Bronchial epithelial cell (primary cell): Measurements from ENCODE around the gene GAN. TPM values are rescaled to one million over a fixed set of nuclear protein-coding genes. Genes with fewer than 3 reads are reported as not detected.

Experiments used
- DNase-seq: peaks from one replicate; pipeline ENCODE4 v3.0.0-alpha.2; 2010; ENCODE audit warnings: low read depth
- FAIRE-seq: peaks from 2 replicates; lab custom pipeline; 2011; peaks lifted over from hg19 to GRCh38; lab: Jason Lieb, UNC
- H3K27me3 ChIP-seq: 2 replicates; pipeline ENCODE4 v1.5.1; 2011; ENCODE audit warnings: low read length; ENCODE audit not compliant: control insufficient read depth, insufficient read depth
- H3K36me3 ChIP-seq: 2 replicates; pipeline ENCODE4 v1.5.1; 2011; ENCODE audit warnings: low read length; ENCODE audit not compliant: control insufficient read depth, insufficient read depth
- H3K4me3 ChIP-seq: 2 replicates; pipeline ENCODE4 v1.5.1; 2011; ENCODE audit warnings: mild to moderate bottlenecking, low read depth, low read length, control low read depth
- total RNA-seq: library from RNA; depleted of rRNA; stranded (reverse); fragments of >200 nt; gene quantifications from 2 replicates; pipeline ENCODE4 v1.2.1, GENCODE V29; 2014
- TF ChIP-seq, protein P1 (sequence below): IDR thresholded peaks from 2 replicates; pipeline ENCODE4 v1.5.1; 2011; ENCODE audit warnings: mild to moderate bottlenecking, moderate library complexity, low read length, control low read depth, inconsistent platforms; ENCODE audit not compliant: insufficient read depth, severe bottlenecking

The GAN gene
- total RNA-seq, 1 donor from 2014 or later = 13.7 TPM

DNA sequence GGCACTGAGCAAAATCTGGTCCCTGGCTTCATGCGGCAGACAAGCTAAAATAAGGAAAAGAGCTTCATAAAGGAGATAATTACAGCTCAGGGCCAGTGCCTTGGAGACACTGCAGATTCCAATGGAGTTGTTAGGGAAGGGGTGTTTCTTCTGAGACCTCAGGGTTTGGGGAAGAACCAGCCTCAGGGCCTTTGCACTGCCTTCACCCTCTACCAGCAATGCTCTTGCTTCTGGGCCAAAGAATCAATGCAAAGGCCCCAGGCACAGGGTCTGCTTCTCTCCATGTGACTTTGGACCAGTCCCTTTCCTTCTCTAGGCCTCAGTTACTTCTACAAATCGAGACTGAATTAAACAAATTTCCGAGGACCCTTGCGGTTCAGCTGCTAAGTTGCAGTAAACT lies 36.2 kb upstream of the GAN start:
- no peaks in the 10 kb centered on the region for H3K27me3 ChIP-seq
- FAIRE-seq (no peak), DNase-seq (no peak)
- TF ChIP-seq, protein P1, sequence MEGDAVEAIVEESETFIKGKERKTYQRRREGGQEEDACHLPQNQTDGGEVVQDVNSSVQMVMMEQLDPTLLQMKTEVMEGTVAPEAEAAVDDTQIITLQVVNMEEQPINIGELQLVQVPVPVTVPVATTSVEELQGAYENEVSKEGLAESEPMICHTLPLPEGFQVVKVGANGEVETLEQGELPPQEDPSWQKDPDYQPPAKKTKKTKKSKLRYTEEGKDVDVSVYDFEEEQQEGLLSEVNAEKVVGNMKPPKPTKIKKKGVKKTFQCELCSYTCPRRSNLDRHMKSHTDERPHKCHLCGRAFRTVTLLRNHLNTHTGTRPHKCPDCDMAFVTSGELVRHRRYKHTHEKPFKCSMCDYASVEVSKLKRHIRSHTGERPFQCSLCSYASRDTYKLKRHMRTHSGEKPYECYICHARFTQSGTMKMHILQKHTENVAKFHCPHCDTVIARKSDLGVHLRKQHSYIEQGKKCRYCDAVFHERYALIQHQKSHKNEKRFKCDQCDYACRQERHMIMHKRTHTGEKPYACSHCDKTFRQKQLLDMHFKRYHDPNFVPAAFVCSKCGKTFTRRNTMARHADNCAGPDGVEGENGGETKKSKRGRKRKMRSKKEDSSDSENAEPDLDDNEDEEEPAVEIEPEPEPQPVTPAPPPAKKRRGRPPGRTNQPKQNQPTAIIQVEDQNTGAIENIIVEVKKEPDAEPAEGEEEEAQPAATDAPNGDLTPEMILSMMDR = no peak
- H3K36me3 ChIP-seq = no peaks in the 10 kb centered on the region
- H3K4me3 ChIP-seq = no peak overlapping the region

DNA sequence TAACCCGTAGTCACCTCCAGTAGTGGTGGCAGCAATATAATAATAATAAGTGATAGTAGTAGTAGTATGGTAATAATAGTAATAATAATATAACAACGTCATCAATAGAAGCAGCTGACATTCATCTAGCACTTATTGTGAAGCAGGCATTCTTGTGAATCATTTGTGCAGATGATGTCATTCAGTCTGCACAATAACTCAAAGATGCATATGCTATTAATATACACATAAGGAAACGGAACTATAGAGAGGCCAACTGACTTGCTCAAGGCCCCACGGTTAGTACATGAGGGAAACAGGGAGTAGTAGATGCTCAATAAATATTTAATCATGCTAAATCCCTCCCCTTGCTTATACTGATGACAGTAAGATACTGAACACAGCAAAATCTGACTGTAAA lies 35.4 kb upstream of the GAN start:
- peak; percentile 87 for DNase-seq
- H3K36me3 ChIP-seq = no peaks in the 10 kb centered on the region
- no peak overlapping the region for H3K4me3 ChIP-seq
- TF ChIP-seq, protein P1 = no peak
- no peak for FAIRE-seq
- no peaks in the 10 kb centered on the region for H3K27me3 ChIP-seq

DNA sequence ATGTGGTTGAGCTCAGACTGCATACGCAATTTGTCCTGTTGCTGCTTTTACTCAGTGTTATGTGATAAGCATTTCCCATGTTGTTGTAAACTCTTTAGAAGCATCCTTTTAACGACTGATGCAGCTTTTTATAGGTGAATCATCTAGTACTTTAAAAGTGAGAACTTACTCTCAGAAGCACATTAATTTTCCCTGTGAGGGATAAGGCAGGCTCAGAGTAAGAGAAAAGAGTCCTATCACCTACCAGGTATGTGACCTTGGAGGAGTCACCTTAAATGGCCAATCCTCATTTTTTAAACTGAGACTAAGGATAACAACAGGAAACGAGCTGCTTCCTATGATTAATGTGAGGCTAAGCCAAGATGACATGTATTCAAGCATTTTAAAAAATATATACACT lies 34.4 kb upstream of the GAN start:
- TF ChIP-seq, protein P1 = no peak
- Histone ChIP-seq H3K4me3 (no peak overlapping the region), H3K27me3 (no peaks in the 10 kb centered on the region), H3K36me3 (no peaks in the 10 kb centered on the region)
- peak; percentile 29 for DNase-seq
- no peak for FAIRE-seq

DNA sequence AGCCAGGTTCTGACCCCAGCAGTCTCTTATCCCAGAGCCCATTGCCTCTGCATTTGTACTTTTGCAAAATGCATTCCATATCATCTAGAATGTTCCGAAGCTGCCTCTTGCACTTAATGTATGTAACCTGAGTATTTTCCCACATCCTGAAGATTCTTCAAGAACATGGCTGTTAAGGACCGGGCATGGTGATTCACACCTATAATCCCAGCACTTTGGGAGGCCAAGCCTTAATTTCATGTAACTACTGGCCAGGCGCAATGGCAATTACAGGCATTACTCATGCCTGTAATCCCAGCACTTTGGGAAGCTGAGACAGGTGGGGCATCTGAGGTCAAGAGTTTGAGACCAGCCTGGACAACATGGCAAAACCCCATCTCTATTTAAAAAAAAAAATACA lies 31.7 kb upstream of the GAN start:
- FAIRE-seq (no peak), DNase-seq (peak; percentile 67)
- TF ChIP-seq, protein P1 = no peak
- Histone ChIP-seq H3K36me3 (no peaks in the 10 kb centered on the region), H3K27me3 (no peaks in the 10 kb centered on the region), H3K4me3 (no peak overlapping the region)

DNA sequence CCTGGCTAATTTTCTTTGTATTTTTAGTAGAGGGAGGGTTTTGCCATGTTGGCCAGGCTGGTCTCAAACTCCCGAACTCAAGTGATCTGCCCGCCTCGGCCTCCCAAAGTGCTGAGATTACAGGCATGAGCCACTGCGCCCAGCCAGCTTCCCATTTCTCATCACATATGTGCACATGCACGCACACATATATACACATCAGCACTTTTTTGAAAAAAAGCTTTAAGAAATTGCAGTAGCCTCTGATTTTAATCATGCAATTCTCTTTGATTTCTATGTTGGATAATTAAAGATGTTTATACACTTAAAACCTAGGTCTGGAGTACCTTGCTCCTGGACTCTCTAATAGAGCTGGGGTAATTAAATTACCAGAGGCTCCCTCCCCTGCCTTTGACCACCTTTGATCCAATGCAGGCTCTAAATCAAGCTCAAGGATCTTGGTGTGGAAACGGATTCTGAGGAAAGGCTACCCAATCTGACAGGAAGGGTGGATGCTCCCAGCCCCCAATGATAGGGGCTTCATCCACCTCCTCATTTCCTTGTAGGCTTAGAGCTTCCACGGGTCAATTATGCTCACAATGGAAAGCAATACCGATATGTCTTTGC lies 29.7 kb upstream of the GAN start:
- DNase-seq (no peak), FAIRE-seq (no peak)
- Histone ChIP-seq H3K4me3 (no peak overlapping the region), H3K27me3 (no peaks in the 10 kb centered on the region), H3K36me3 (no peaks in the 10 kb centered on the region)
- TF ChIP-seq, protein P1 = no peak

DNA sequence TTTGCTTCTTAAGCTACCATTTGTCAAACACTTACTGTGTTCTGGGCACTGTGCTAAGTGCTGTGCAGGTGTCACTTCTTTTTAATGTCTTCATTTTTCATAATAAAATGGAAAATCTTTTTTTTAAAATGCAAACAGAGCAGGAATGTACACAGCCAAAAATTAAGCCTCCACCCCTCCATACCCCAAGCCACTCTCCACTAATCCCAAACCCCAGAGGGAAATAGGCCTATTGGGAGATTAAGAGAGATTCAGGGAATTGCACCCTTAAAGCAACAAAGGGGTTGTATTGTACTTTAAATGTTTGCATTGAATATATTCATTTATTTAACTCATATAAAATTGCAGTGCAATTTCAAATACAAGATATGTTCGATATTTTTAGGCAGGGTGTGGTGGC lies 28.6 kb upstream of the GAN start:
- Histone ChIP-seq H3K4me3 (no peak overlapping the region), H3K36me3 (no peaks in the 10 kb centered on the region), H3K27me3 (no peaks in the 10 kb centered on the region)
- FAIRE-seq = no peak
- TF ChIP-seq, protein P1 = no peak
- DNase-seq = no peak
